Mammary epithelial cell (primary cell): ENCODE results near the gene DSE.

Source experiments
- EZH2 ChIP-seq: IDR thresholded peaks from 2 replicates; pipeline ENCODE4 v1.6.1; 2012; ENCODE audit warnings: low read length, inconsistent platforms, borderline replicate concordance
- TF ChIP-seq, protein P1 (sequence below), 2 donors: IDR thresholded peaks in 1 of 2; conservative IDR thresholded peaks in 1 of 2; 2 replicates each; pipeline ENCODE4 v1.5.1; 2011 to 2012; ENCODE audit warnings: inconsistent platforms in 2 of 2, low read length in 2 of 2, mild to moderate bottlenecking in 2 of 2, control low read depth in 1 of 2, low read depth in 1 of 2; ENCODE audit not compliant: insufficient read depth in 1 of 2; ENCODE audit errors: extremely low read depth in 1 of 2

DNA sequence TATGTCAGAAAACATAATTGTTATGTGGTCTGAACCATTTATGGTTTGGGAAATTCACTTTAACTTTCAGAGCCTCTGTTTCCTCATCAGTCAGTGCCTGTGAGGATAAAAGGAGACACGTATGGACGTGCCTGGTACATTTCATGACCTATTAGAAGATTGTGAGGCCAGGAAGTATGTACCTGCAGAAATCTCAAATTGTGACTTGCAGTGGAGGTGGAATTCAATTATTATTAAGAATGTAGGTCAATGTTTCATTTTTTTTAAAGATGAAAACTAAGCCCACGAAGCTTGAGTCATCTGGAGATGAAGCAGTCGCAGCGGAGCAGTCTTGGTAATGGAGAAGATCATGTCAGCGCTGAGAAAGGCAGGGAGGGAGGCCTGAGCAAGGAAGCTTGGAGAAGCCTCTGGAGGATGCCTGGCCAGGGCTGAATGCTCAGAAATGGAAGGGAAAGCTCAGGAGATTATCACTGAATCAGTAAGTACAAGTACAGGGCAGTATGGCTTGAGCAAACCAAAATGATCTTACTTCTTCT lies 3.9 kb upstream of the DSE start:
- TF ChIP-seq, protein P1, sequence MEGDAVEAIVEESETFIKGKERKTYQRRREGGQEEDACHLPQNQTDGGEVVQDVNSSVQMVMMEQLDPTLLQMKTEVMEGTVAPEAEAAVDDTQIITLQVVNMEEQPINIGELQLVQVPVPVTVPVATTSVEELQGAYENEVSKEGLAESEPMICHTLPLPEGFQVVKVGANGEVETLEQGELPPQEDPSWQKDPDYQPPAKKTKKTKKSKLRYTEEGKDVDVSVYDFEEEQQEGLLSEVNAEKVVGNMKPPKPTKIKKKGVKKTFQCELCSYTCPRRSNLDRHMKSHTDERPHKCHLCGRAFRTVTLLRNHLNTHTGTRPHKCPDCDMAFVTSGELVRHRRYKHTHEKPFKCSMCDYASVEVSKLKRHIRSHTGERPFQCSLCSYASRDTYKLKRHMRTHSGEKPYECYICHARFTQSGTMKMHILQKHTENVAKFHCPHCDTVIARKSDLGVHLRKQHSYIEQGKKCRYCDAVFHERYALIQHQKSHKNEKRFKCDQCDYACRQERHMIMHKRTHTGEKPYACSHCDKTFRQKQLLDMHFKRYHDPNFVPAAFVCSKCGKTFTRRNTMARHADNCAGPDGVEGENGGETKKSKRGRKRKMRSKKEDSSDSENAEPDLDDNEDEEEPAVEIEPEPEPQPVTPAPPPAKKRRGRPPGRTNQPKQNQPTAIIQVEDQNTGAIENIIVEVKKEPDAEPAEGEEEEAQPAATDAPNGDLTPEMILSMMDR (conservative IDR thresholded peaks at IDR 0.05 in 1 of 2, IDR thresholded peaks at IDR 0.05 in 1 of 2; ENCODE audit: extremely low read depth in 1 of 2, insufficient read depth in 1 of 2, low read depth in 1 of 2, low read length in 2 of 2), result no peak
- TF ChIP-seq EZH2, result no peak
